ENCODE measurements around the gene SMIM3. TPM values are rescaled to one million over a fixed set of nuclear protein-coding genes. Genes with fewer than 3 reads are reported as not detected.
A peak's percentile ranks its signal among the peaks of the same experiment; 100 is the strongest.

Gene SMIM3
- total and polyA plus RNA-seq, 2 of the 8 experiments (the other 6 are each of a cell fraction or from before 2014, with no cell fraction given): 10.4 to 15.7 TPM

- Histone ChIP-seq H3K27ac (ENCODE audit: low read depth, low read length) (no peak overlapping the region), H2BK5ac (ENCODE audit: low read depth, low read length) (no peak overlapping the region), H3K4me2 (ENCODE audit: insufficient read depth in 1 of 2, low read depth in 2 of 2, low read length in 2 of 2) (no peak overlapping the region), H2BK20ac (ENCODE audit: low read length) (no peak overlapping the region), H4K20me1 (replicated peaks in 1 of 2; ENCODE audit: control insufficient read depth in 1 of 2, insufficient read depth in 2 of 2, low read length in 2 of 2) (no peaks in the 10 kb centered on the region), H3K27me3 (replicated peaks in 1 of 4; ENCODE audit: control insufficient read depth in 3 of 4, extremely low read depth in 1 of 4, insufficient read depth in 3 of 4, low read length in 3 of 4) (no peaks in the 10 kb centered on the region), H3K79me1 (ENCODE audit: low read depth, low read length) (no peaks in the 10 kb centered on the region), H3K9ac (replicated peaks in 1 of 4; ENCODE audit: extremely low read depth in 1 of 4, low read depth in 3 of 4, low read length in 3 of 4) (no peak overlapping the region), H3K23me2 (ENCODE audit: low read depth, low read length) (no peaks in the 10 kb centered on the region), H3K9me3 (ENCODE audit: insufficient read depth in 2 of 2, low read depth in 1 of 2, low read length in 1 of 2) (no peaks in the 10 kb centered on the region; a peak in 1 of 4 replicates), H2BK12ac (ENCODE audit: low read depth, low read length) (no peak overlapping the region), H3K36me3 (ENCODE audit: control insufficient read depth in 2 of 4, insufficient read depth in 4 of 4, low read length in 3 of 4) (no peaks in the 10 kb centered on the region), H3K4me1 (replicated peaks in 1 of 4; ENCODE audit: control insufficient read depth in 3 of 4, insufficient read depth in 4 of 4, low read length in 3 of 4) (no peaks in the 10 kb centered on the region), H4K91ac (replicated peaks; ENCODE audit: insufficient read length, low read length) (no peak overlapping the region), H2AK5ac (ENCODE audit: low read depth, low read length) (no peak overlapping the region), H3K79me2 (ENCODE audit: control insufficient read depth in 1 of 2, insufficient read depth in 2 of 2, low read length in 2 of 2) (no peaks in the 10 kb centered on the region), H3K56ac (replicated peaks; ENCODE audit: insufficient read length, low read depth, low read length) (no peak overlapping the region), H3K23ac (ENCODE audit: insufficient read length) (no peak overlapping the region), H3K14ac (ENCODE audit: insufficient read length) (no peak overlapping the region), H3K18ac (ENCODE audit: extremely low read depth, low read length) (no peak overlapping the region), H3K4me3 (ENCODE audit: extremely low read depth in 1 of 4, insufficient read depth in 2 of 4, low read depth in 3 of 4, low read length in 4 of 4) (no peak overlapping the region), H4K5ac (ENCODE audit: insufficient read length, low read depth, low read length) (no peak overlapping the region), H3K4ac (replicated peaks; ENCODE audit: insufficient read length, low read depth, low read length) (no peak overlapping the region), H4K8ac (ENCODE audit: extremely low read depth, insufficient read depth, low read length) (no peak overlapping the region), H2BK15ac (ENCODE audit: low read length) (no peak overlapping the region), H2BK120ac (replicated peaks; ENCODE audit: low read depth, low read length) (no peak overlapping the region), H2AFZ (ENCODE audit: low read length) (no peak overlapping the region)
- FAIRE-seq (no peak), DNase-seq (ENCODE audit: low read depth in 1 of 2, low spot score in 2 of 2) (no peak)
- TF ChIP-seq ATF3 (IDR thresholded peaks at IDR 0.05; ENCODE audit: insufficient read depth, low read depth, low read length): no peak
- no peak for TF ChIP-seq BRCA1 (IDR thresholded peaks at IDR 0.05; ENCODE audit: low read depth, low read length)
- TF ChIP-seq KDM1A (IDR thresholded peaks at IDR 0.05; ENCODE audit: borderline replicate concordance, low read length): 0 out of 2 replicates have a peak, but pooled peaks have one; percentile 57
- WGBS, 2 experiments (ENCODE audit: extremely low coverage in 1 of 2, insufficient coverage in 1 of 2, insufficient read length in 1 of 2, insufficient replicate concordance in 2 of 2, low coverage in 1 of 2, low lambda C conversion rate in 2 of 2, missing lambda C conversion rate in 1 of 2): 82% methylated on average over 5 of the region's 5 CpGs; no CpG with 5 or more reads in 1 of the 2 experiments
- ChIA-PET CTCF (ENCODE audit: partially characterized antibody) (interaction anchor here (1.0 kb wide), 1 partner anchor 10 kb away, joined by 3 read pairs; no protein-coding TSS in a partner anchor), POLR2A (ENCODE audit: partially characterized antibody) (no interaction called here)
Observed at GRCh38 chr5:150829744-150830143, 51.2 kb downstream of the SMIM3 start.
